ENCODE results near the gene KCNB1. TPM values are rescaled to one million over a fixed set of nuclear protein-coding genes. Genes with fewer than 3 reads are reported as not detected.

The KCNB1 gene
- total RNA-seq, 1 experiment from 2014 or later, result 0.68 TPM

DNA sequence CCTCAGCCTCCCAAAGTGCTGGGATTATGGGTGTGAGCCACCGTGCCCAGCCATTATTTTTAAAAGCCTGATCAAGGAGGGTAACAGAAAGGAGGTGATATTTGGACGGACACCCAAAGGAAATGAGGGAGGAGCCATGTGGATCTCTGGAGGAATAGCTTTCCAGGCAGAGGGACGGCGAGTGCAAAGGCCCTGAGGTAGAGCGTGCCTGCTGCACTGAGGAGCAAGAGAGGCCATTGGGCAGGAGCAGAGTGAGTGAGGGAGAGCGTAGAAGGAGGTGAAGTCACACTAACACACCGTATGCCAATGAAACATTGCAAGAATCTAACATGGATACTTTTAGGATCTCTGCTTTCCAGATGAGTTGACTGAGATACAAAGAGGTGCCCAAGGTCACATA, 145.7 kb downstream of the KCNB1 start:
- no peak overlapping the region for H3K9ac ChIP-seq (ENCODE audit: extremely low read depth, insufficient read length, low read length)
- H3K23me2 ChIP-seq (ENCODE audit: insufficient read length, low read depth, low read length, poor library complexity, severe bottlenecking), result no peaks in the 10 kb centered on the region
- no peaks in the 10 kb centered on the region for H3K79me1 ChIP-seq (ENCODE audit: insufficient read depth, low read depth, low read length, poor library complexity, severe bottlenecking)
- H2AFZ ChIP-seq (ENCODE audit: low read length), result no peak overlapping the region
- Mint-ChIP-seq H3K9me3 (no peaks in the 10 kb centered on the region), H3K4me1 (peaks cover 2 to 3% of the 10 kb centered on the region in 2 experiments; a peak in 1 of 4 replicates), H3K36me3 (ENCODE audit: insufficient read depth in 1 of 3, low read depth in 3 of 3) (no peaks in the 10 kb centered on the region), H3K4me3 (no peak overlapping the region), H3K27ac (peak overlapping the region in 1 of 3 experiments; percentile 49; a peak in 1 of 7 replicates), H3K27me3 (ENCODE audit: low read depth) (peaks cover 15% of the 10 kb centered on the region)
- H2BK120ac ChIP-seq (ENCODE audit: low read depth, low read length, poor library complexity, severe bottlenecking), result no peak overlapping the region
- no peak overlapping the region for H2BK5ac ChIP-seq (ENCODE audit: insufficient read length, low read length)
- H2BK12ac ChIP-seq (ENCODE audit: insufficient read length, low read depth, low read length), result no peak overlapping the region
- H3K79me2 ChIP-seq (ENCODE audit: insufficient read depth, low read length), result no peaks in the 10 kb centered on the region
- H3K14ac ChIP-seq (ENCODE audit: insufficient read depth, low read length), result no peak overlapping the region
- no peaks in the 10 kb centered on the region for H4K20me1 ChIP-seq (ENCODE audit: control insufficient read depth, insufficient read depth, insufficient read length)
- H4K5ac ChIP-seq (ENCODE audit: insufficient read length, low read depth, low read length), result no peak overlapping the region
- no CpG with 5 or more reads among the region's 7 CpGs for WGBS (ENCODE audit: extremely low coverage, insufficient read length, low lambda C conversion rate)
- H3K18ac ChIP-seq (ENCODE audit: insufficient read length, low read depth, low read length), result no peak overlapping the region
- no peak overlapping the region for H2BK20ac ChIP-seq (ENCODE audit: low read depth, low read length, poor library complexity, severe bottlenecking)
- no peak overlapping the region for H3T11ph ChIP-seq (ENCODE audit: low read length)
- H3K27me3 ChIP-seq (ENCODE audit: insufficient read depth, low read length), result no peaks in the 10 kb centered on the region
- DNase-seq, result no peak
- H4K8ac ChIP-seq (replicated peaks; ENCODE audit: insufficient read length, low read depth, low read length), result no peak overlapping the region
- H4K91ac ChIP-seq (ENCODE audit: insufficient read length, low read depth, low read length), result no peak overlapping the region
- no peak overlapping the region for H3K56ac ChIP-seq (ENCODE audit: insufficient read length, low read depth, low read length)
- H2BK15ac ChIP-seq (ENCODE audit: low read depth, low read length), result no peak overlapping the region
- no peaks in the 10 kb centered on the region for H3K9me3 ChIP-seq (ENCODE audit: control insufficient read depth, low read depth, low read length)
- H3K4me1 ChIP-seq (ENCODE audit: insufficient read depth, low read length), result no peaks in the 10 kb centered on the region
- no peak overlapping the region for H3K4me2 ChIP-seq (ENCODE audit: insufficient read depth, insufficient read length, low read length)
- H3K23ac ChIP-seq (ENCODE audit: insufficient read length, low read depth, low read length), result no peak overlapping the region
- H2AK5ac ChIP-seq (ENCODE audit: insufficient read length, low read length), result no peak overlapping the region
- no peak overlapping the region for H3K4ac ChIP-seq (ENCODE audit: low read depth, low read length)
- no peak overlapping the region for H3K27ac ChIP-seq (ENCODE audit: insufficient read length, low read depth, low read length)
- TF ChIP-seq, protein P1, sequence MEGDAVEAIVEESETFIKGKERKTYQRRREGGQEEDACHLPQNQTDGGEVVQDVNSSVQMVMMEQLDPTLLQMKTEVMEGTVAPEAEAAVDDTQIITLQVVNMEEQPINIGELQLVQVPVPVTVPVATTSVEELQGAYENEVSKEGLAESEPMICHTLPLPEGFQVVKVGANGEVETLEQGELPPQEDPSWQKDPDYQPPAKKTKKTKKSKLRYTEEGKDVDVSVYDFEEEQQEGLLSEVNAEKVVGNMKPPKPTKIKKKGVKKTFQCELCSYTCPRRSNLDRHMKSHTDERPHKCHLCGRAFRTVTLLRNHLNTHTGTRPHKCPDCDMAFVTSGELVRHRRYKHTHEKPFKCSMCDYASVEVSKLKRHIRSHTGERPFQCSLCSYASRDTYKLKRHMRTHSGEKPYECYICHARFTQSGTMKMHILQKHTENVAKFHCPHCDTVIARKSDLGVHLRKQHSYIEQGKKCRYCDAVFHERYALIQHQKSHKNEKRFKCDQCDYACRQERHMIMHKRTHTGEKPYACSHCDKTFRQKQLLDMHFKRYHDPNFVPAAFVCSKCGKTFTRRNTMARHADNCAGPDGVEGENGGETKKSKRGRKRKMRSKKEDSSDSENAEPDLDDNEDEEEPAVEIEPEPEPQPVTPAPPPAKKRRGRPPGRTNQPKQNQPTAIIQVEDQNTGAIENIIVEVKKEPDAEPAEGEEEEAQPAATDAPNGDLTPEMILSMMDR (conservative IDR thresholded peaks at IDR 0.05), result no peak

All from H9 (cell line).